IPS-NIHi11 (cell line): Measurements from ENCODE around the gene DMPK.
"Not testable (repeated sequence)": the region's sequence is repeated elsewhere in the genome, so short reads cannot be mapped to it uniquely, and the experiment has no call there.

Experiments used
- DNase-seq: peaks from one replicate; pipeline ENCODE4 v3.0.0; 2012; ENCODE audit warnings: mixed read lengths, low spot score

The DMPK gene

DNA sequence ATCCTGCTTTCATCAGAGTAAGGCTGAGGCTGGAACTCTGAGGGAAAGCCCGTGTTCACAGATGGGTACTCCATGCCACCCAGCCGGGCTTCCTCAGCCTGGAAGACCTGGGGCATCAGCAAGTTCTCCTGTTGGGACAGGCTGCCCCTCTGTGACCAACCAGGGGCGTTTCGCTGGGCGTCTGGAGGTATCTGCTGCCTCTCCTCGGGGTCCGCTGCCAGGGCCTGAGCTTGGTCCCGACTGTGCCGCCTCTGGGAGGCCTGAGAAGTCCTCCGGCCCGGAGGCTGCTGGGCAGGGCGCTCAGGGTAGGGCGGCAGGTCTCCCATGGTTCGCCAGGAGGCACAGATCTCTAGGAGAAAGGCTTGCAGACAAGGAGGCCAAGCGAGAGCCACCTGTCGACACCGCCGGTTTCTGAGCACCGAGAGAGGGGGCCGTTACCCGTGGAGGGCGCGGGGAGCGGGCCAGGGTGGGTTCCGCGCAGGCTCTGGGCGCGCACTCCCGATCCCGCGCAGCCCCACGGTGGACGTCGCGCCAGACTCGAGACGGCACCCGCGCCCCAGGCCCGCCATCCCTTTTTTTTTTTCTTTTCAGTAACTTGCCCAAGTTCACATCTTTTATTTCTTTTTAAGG lies 32.7 kb upstream of the DMPK start, which contains the start of gene RSPH6A:
Gene RSPH6A (minus strand): TSS at position 458 of the 630 bp plus-strand sequence. CDS start 132 bp downstream, at position 326.
- no peak for DNase-seq

- no peak for DNase-seq
Measured at GRCh38 chr19:45814166-45814780, 32.0 kb upstream of the DMPK start.

- no peak for DNase-seq
Measured at GRCh38 chr19:45812297-45812696, 30.0 kb upstream of the DMPK start.

DNA sequence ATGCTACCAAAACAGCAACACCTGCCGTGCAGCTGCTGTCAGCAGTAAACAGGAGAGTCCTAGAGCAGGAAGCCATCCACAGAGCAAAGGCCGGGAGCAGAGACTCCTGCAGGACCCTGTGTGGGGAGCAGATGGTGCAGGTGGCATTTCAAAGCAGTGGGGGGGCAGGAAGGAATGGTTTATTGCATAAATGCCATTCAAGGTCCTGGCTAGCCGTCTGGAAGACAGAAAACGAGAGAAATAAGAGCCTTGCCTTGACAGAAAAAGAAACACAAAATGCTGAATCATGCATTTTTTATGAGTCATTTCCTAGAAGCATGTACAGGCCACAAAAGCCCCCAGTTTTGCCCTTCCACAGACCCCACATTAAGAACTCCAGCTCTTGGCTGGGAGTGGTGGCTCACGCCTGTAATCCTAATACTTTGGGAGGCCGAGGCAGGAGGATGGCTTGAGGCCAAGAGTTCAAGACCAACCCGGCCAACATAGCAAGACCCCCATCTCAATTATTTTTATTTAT lies 27.4 kb upstream of the DMPK start:
- no peak for DNase-seq

GRCh38 chr19:45805719-45806118 lies 23.4 kb upstream of the DMPK start:
- DNase-seq, result no peak

GRCh38 chr19:45804959-45805230 lies 22.6 kb upstream of the DMPK start:
- DNase-seq, result no peak

DNA sequence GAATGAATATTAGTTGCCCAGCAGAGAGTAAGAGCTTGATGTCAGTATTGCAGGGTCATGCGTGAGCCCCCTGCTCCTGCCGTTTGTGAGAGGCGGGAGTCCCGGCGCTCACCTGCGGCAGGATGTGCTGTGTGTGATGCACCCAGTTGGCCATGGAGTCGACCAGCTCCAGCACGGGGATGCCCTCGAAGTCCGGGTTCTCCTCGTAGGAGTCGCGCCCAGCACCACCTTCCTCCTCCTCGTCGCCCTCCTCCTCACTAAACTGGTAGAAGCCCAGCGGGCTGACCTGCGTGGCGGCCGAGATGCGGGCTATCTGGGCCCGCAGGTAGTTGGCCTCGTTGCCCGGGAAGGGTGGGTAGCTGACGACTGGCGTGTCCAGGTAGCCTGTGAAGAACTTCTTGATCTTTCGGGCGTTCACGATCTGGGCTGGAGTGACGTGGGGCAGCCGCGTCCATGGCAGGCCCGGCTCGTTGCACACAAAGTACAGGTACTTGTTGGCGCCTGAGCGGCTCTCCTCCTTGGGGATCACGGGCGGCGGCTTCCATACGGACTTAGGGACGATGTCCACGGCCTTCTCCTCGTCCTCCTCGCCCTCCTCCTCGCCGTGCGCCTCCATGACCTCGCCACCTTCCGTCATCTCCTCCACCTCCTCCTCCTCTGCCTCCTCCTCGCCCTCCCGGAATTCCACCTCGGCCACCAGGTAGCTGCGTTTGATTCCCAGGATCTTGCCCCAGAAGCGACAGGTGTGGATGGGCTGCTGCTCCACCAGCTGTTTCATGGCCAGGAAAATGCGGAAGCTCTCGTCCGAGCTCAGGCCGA lies 22.1 kb upstream of the DMPK start:
- DNase-seq, result no peak

GRCh38 chr19:45801603-45802175 lies 19.4 kb upstream of the DMPK start:
- no peak for DNase-seq

GRCh38 chr19:45800070-45800553 lies 17.8 kb upstream of the DMPK start:
- DNase-seq, result no peak

GRCh38 chr19:45799541-45799940 lies 17.3 kb upstream of the DMPK start:
- DNase-seq, result not testable (repeated sequence)

GRCh38 chr19:45798995-45799517 lies 16.8 kb upstream of the DMPK start:
- DNase-seq, result peak; percentile 87

DNA sequence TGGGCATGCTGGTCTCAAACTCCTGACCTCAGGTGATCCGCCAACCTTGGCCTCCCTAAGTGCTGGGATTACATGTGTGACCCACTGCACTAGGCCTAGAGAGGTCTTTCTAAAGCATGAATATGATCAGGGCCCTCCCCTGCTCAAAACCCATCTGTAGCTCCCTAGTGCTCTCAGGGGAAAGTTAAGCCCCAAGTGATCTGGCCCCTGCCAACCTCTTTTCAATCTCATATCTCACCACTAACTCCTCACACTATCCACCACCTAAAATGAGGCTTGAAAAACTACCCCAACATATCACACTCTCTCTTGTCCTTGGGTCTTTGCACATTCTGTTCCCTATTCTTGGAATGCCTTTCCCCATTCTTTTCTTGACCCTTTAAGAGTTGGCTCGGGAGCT lies 12.3 kb upstream of the DMPK start:
- DNase-seq, result no peak

- DNase-seq, result no peak
Measured at GRCh38 chr19:45793876-45794275, 11.6 kb upstream of the DMPK start.

- DNase-seq, result no peak
Measured at GRCh38 chr19:45793178-45793564, 10.9 kb upstream of the DMPK start.

- peak; percentile 98 for DNase-seq
Measured at GRCh38 chr19:45792470-45793177, 10.3 kb upstream of the DMPK start, which contains the start of gene DMWD. Gene DMWD (minus strand): TSS chr19:45792845. CDS start chr19:45792756, 89 bp downstream.

DNA sequence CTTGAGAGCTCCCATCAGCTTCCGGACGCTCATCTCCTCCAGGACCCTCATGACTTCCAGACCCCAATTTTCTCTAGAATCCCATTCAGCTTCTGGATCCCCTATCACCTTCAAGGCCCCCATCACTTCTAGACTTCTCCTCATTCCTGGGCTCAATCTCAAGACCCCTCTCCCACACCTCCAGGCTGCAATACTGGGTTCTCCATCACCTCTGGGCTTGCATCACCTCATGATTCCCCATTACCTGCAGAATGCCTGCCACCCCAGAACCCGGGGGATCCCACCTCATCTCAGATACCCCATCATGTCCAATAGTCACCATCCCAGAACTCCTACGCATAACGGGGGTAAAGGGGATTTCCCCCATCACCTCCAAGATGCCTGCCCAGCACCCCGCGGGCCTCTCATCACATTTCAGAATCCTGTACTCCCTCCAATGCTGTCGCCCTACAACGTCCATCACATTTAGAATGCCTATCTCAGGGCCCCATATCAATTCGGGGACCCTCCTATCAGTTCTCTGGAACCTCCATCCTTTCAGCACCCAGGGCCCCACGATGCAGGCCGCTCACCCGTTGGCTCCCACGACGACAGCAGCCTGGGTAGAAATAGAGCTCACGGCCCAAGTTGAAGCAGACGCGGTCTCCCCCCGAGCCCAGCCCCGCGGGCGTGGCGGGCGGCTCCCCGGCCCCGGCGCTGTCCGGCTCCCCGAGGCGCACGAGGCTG lies 9.6 kb upstream of the DMPK start:
- DNase-seq, result no peak

DNA sequence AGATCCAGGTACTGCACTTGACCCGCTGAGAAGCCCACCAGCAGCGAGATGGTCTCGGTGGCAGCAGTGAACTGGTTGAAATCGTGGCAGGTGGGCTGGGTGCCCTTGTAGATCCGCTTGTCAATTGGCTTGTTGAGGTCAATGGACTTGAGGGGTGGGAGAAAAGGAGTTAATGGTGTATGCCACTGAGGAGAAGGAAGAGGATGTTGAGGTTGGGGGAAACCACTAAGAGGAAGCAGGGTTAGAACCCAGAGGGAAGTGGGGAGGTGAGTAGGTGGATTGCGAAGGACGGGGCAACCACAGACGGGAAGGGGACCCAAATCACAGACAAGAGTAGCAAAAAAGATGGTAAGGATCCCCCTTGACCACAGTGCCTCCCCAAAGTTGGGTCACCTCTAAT lies 8.7 kb upstream of the DMPK start:
- no peak for DNase-seq

- no peak for DNase-seq
Measured at GRCh38 chr19:45789035-45789786, 6.9 kb upstream of the DMPK start.

GRCh38 chr19:45786533-45786894 lies 4.2 kb upstream of the DMPK start:
- DNase-seq, result no peak
